ENCODE measurements around the gene SLC1A1.

Gene SLC1A1

GRCh38 chr9:4614627-4615026 is 124.4 kb downstream of the SLC1A1 start:
- in situ Hi-C loops (cut with MboI; ENCODE audit: low sequenced_read_pairs), result no loop called here

GRCh38 chr9:4615251-4615650 is 125.0 kb downstream of the SLC1A1 start:
- in situ Hi-C loops (cut with MboI; ENCODE audit: low sequenced_read_pairs), result no loop called here

GRCh38 chr9:4615778-4616177 is 125.5 kb downstream of the SLC1A1 start:
- in situ Hi-C loops (cut with MboI; ENCODE audit: low sequenced_read_pairs), result no loop called here

GRCh38 chr9:4617752-4618151 is 127.5 kb downstream of the SLC1A1 start:
- in situ Hi-C loops (cut with MboI; ENCODE audit: low sequenced_read_pairs), result no loop called here

- in situ Hi-C loops (cut with MboI; ENCODE audit: low sequenced_read_pairs), result no loop called here
Observed at GRCh38 chr9:4618700-4619099, 128.4 kb downstream of the SLC1A1 start.

GRCh38 chr9:4620057-4620765 is 129.9 kb downstream of the SLC1A1 start:
- in situ Hi-C loops (cut with MboI; ENCODE audit: low sequenced_read_pairs), result no loop called here

- in situ Hi-C loops (cut with MboI; ENCODE audit: low sequenced_read_pairs), result no loop called here
Observed at GRCh38 chr9:4620881-4621555, 130.8 kb downstream of the SLC1A1 start.

- in situ Hi-C loops (cut with MboI; ENCODE audit: low sequenced_read_pairs), result no loop called here
Observed at GRCh38 chr9:4622016-4622415, 131.7 kb downstream of the SLC1A1 start.

- in situ Hi-C loops (cut with MboI; ENCODE audit: low sequenced_read_pairs), result no loop called here
Observed at GRCh38 chr9:4630836-4631235, 140.6 kb downstream of the SLC1A1 start.

All from HL-60/S4 treated with retinoic acid at 250 ng/mL for 4 days and 3 days (cell line).